GM12878 (cell line): ENCODE measurements around the gene SYPL1. TPM values are rescaled to one million over a fixed set of nuclear protein-coding genes. Genes with fewer than 3 reads are reported as not detected.

Experiments used
- ATAC-seq: fragments of 200-7000 bp; cut with Tn5 transposase; 3 replicates; pipeline ENCODE4 v1.9.1; 2020; ENCODE audit warnings: mild to moderate bottlenecking, moderate library complexity
- BruUV-seq: library from RNA; stranded (reverse); fragments of 400-500 nt; replicated peaks from 2 replicates; lab custom pipeline; 2021; lab: Mats Ljungman, UMichigan
- CTCF ChIA-PET: fragments of 300-600 bp; sonication (Branson Sonifier 250); formaldehyde crosslinking; extraction: SDS; loops from one replicate; lab custom pipeline; 2021; ENCODE audit warnings: inconsistent platforms; lab: Yijun Ruan, JAX
- POLR2A ChIA-PET: fragments of 350-600 bp; formaldehyde crosslinking; extraction: SDS; loops from one replicate; lab custom pipeline; 2021; ENCODE audit warnings: inconsistent platforms; lab: Charles Lee
- RAD21 ChIA-PET: fragments of 300-600 bp; sonication (Branson Sonifier 250); formaldehyde crosslinking; loops from one replicate; lab custom pipeline; 2023; ENCODE audit warnings: antibody characterized with exemption; ENCODE audit not compliant: unreplicated experiment; lab: Charles Lee
- SMC1A ChIA-PET: fragments of 300-600 bp; sonication (Branson Sonifier 250); formaldehyde crosslinking; loops from one replicate; lab custom pipeline; 2023; ENCODE audit not compliant: unreplicated experiment, uncharacterized antibody; lab: Charles Lee
- DNase-seq: peaks from one replicate; pipeline ENCODE4 v3.0.0-alpha.2; 2011; ENCODE audit warnings: low read depth, low spot score
- FAIRE-seq: peaks from 3 replicates; lab custom pipeline; 2011; peaks lifted over from hg19 to GRCh38; lab: Jason Lieb, UNC
- H2AFZ ChIP-seq: 2 replicates; pipeline ENCODE4 v1.6.0; 2011; ENCODE audit warnings: low read depth, low read length, control low read depth; ENCODE audit not compliant: control insufficient read depth
- H3K27ac ChIP-seq: 2 replicates; pipeline ENCODE4 v1.5.1; 2011; ENCODE audit warnings: control low read depth; ENCODE audit not compliant: control insufficient read depth, insufficient read depth
- H3K27me3 ChIP-seq, 2 experiments: replicated peaks in 1 of 2; 2 replicates each; pipeline versions ENCODE4 v1.6.0 to v1.6.1; 2011; ENCODE audit warnings: low read length in 1 of 2; ENCODE audit not compliant: control insufficient read depth in 2 of 2, insufficient read depth in 2 of 2
- H3K36me3 ChIP-seq, 2 experiments: 2 replicates each; pipeline ENCODE4 v1.5.1; 2011; ENCODE audit warnings: low read length in 1 of 2; ENCODE audit not compliant: control insufficient read depth in 2 of 2, insufficient read depth in 2 of 2
- H3K4me1 ChIP-seq: 2 replicates; pipeline ENCODE4 v1.6.1; 2011; ENCODE audit warnings: mild to moderate bottlenecking, low read length, moderate library complexity, mixed read lengths; ENCODE audit not compliant: control insufficient read depth, insufficient read depth
- H3K4me2 ChIP-seq: 2 replicates; pipeline ENCODE4 v1.6.0; 2011; ENCODE audit warnings: control low read depth; ENCODE audit not compliant: control insufficient read depth, insufficient read depth
- H3K4me3 ChIP-seq: fragments of 200-600 bp; sonication (generic); 2 replicates; pipeline ENCODE4 v1.5.1; 2016
- H3K79me2 ChIP-seq: 2 replicates; pipeline ENCODE4 v1.6.0; 2011; ENCODE audit warnings: low read length; ENCODE audit not compliant: control insufficient read depth, insufficient read depth
- H3K9ac ChIP-seq: 2 replicates; pipeline ENCODE4 v1.8.0; 2011; ENCODE audit warnings: low read length, control low read depth, mixed read lengths; ENCODE audit not compliant: control insufficient read depth, insufficient read depth
- H3K9me3 ChIP-seq: replicated peaks from 3 replicates; pipeline ENCODE4 v1.5.1; 2011; ENCODE audit warnings: mild to moderate bottlenecking, low read length; ENCODE audit not compliant: control insufficient read depth, insufficient read depth
- H4K20me1 ChIP-seq: 2 replicates; pipeline ENCODE4 v1.6.0; 2011; ENCODE audit not compliant: control insufficient read depth, insufficient read depth
- ASH2L ChIP-seq: fragments of 300-600, 200-600 bp; sonication (generic); IDR thresholded peaks from 2 replicates; pipeline ENCODE4 v1.6.1; 2017; ENCODE audit warnings: low read depth, mild to moderate bottlenecking, borderline replicate concordance
- ATF7 ChIP-seq: fragments of 450-650 bp; IDR thresholded peaks from 2 replicates; pipeline ENCODE4 v1.6.1; 2016; ENCODE audit warnings: low read depth, mild to moderate bottlenecking
- CHD1 ChIP-seq: IDR thresholded peaks from 2 replicates; pipeline ENCODE4 v1.6.1; 2012; ENCODE audit warnings: low read depth, low read length, improper control_type of control experiment
- EED ChIP-seq: sonication (generic); IDR thresholded peaks from 2 replicates; pipeline ENCODE4 v1.6.1; 2016; ENCODE audit warnings: antibody characterized with exemption, low read depth
- EGR1 ChIP-seq, 2 experiments: IDR thresholded peaks; 1 replicate in 1 of 2; 2 replicates in 1 of 2; pipeline ENCODE4 v1.6.1; 2011 to 2012; ENCODE audit warnings: low read depth in 2 of 2, low read length in 2 of 2, borderline replicate concordance in 1 of 2, mild to moderate bottlenecking in 1 of 2, moderate library complexity in 1 of 2
- HDAC2 ChIP-seq: fragments of 200-600 bp; sonication (generic); IDR thresholded peaks from 2 replicates; pipeline ENCODE4 v1.6.1; 2017
- KDM1A ChIP-seq: fragments of 200-600 bp; sonication (generic); IDR thresholded peaks from 2 replicates; pipeline ENCODE4 v1.6.1; 2016; ENCODE audit warnings: borderline replicate concordance
- RBBP5 ChIP-seq: fragments of 200-600 bp; sonication (generic); conservative IDR thresholded peaks from 2 replicates; pipeline ENCODE4 v1.6.1; 2016
- SMAD1 ChIP-seq: fragments of 450-650 bp; IDR thresholded peaks from 2 replicates; pipeline ENCODE4 v1.6.1; 2018; ENCODE audit warnings: mild to moderate bottlenecking, low read depth; ENCODE audit not compliant: partially characterized antibody
- TAF1 ChIP-seq: IDR thresholded peaks from 2 replicates; pipeline ENCODE4 v1.6.1; 2011; ENCODE audit warnings: mild to moderate bottlenecking, low read depth, low read length, borderline replicate concordance
- TBL1XR1 ChIP-seq: IDR thresholded peaks from 2 replicates; pipeline ENCODE4 v1.6.1; 2012; ENCODE audit warnings: low read depth, low read length, improper control_type of control experiment
- TCF3 ChIP-seq: IDR thresholded peaks from 2 replicates; pipeline ENCODE4 v1.6.1; 2012; ENCODE audit warnings: low read depth, mild to moderate bottlenecking, low read length, borderline replicate concordance; ENCODE audit not compliant: insufficient read depth
- YBX1 ChIP-seq: fragments of 450-650 bp; IDR thresholded peaks from 2 replicates; pipeline ENCODE4 v1.6.1; 2016; ENCODE audit warnings: antibody characterized with exemption
- WGBS: methylation state at CpG from one replicate; pipeline ENCODE4 v1.1.6; 2016; ENCODE audit warnings: low lambda C conversion rate; ENCODE audit not compliant: insufficient replicate concordance, insufficient coverage; ENCODE audit errors: missing lambda C conversion rate; 5-methylcytosine and 5-hydroxymethylcytosine counted together
- in situ Hi-C: fragments of 300-500 bp; cut with MboI; formaldehyde crosslinking; loops from 9 replicates; pipeline ENCODE4 v1.14.3; 2018; ENCODE audit warnings: mixed read lengths
- intact Hi-C: fragments of 100-400 bp; cut with micrococcal nuclease; formaldehyde crosslinking; loops from one replicate; pipeline ENCODE4 v1.14.2; 2022; ENCODE audit not compliant: unreplicated experiment
- polyA plus RNA-seq, 11 experiments: library from polyadenylated mRNA; depleted of rRNA in 4 of 11; unstranded in 6 of 11; stranded (reverse) in 5 of 11; fragments of >200 nt; fragmentation: Nextera tagmentation in 4 of 11; fragmentation: Illumina TruSeq in 1 of 11; extraction: Ambion mirVana in 4 of 11; extraction: Trizol in 1 of 11; gene quantifications; 1 replicate in 1 of 11; 2 replicates in 10 of 11; pipeline versions ENCODE4 v1.2.1 to v1.2.3, GENCODE V29; 2011 to 2016; ENCODE audit warnings: inconsistent platforms in 2 of 11, missing spikeins in 2 of 11, low read depth in 1 of 11
- total RNA-seq, 4 experiments: library from RNA; depleted of rRNA in 3 of 4; stranded (reverse); fragments of >200 nt in 3 of 4; fragmentation: Illumina TruSeq in 1 of 4; extraction: Trizol in 1 of 4; gene quantifications; 2 replicates each; pipeline versions ENCODE4 v1.2.1 to v1.2.3, GENCODE V29; 2013 to 2021
- TF ChIP-seq, protein P1 (sequence below): IDR thresholded peaks from 2 replicates; pipeline ENCODE4 v1.6.1; 2012; ENCODE audit warnings: mild to moderate bottlenecking, low read depth, low read length
- TF ChIP-seq, protein P2 (sequence below): fragments of 450-650 bp; IDR thresholded peaks from 2 replicates; pipeline ENCODE4 v1.6.1; 2017; ENCODE audit warnings: mild to moderate bottlenecking, low read depth, inconsistent platforms; ENCODE audit not compliant: poor library complexity, severe bottlenecking
- TF ChIP-seq, protein P3 (sequence below): IDR thresholded peaks from 2 replicates; pipeline ENCODE4 v1.6.1; 2012; ENCODE audit warnings: low read depth, low read length, improper control_type of control experiment

Gene SYPL1
- total and polyA plus RNA-seq, 10 of the 15 experiments (the other 5 are each of a cell fraction or from before 2014, with no cell fraction given), result 34.5 to 177 (median 87.3) TPM

DNA sequence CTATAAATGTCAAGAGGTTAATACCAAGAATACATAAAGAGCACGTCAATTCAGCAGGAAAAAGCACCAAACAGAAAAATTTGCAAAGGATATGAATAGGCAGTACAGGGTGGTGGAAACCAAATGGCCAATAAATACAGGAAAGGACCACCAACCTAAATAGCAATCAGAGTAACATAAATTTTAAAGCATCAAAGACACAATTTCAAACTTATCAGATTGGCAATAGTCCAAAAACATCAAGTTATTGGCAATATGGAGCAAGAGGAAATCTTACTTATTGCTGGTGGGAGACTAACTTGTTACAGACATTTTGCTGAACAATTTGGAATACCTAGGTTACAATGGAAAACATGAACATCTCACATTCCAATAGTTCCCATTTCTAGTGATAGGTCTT lies 24.1 kb downstream of the SYPL1 start:
- Histone ChIP-seq H3K4me3 (no peak overlapping the region), H3K9ac (no peak overlapping the region), H3K27me3 (no peaks in the 10 kb centered on the region), H3K9me3 (no peaks in the 10 kb centered on the region), H4K20me1 (no peaks in the 10 kb centered on the region), H3K79me2 (no peaks in the 10 kb centered on the region), H3K4me2 (no peak overlapping the region), H3K36me3 (peaks cover 5 to 10% of the 10 kb centered on the region in 2 experiments), H3K4me1 (peaks cover 17% of the 10 kb centered on the region), H2AFZ (no peak overlapping the region), H3K27ac (no peak overlapping the region)
- 100% methylated on average over 1 of the region's 1 CpG for WGBS
- no peak for FAIRE-seq
- DNase-seq, result no peak
- no peak for ATAC-seq
- ChIA-PET SMC1A (no interaction called here), CTCF (no interaction called here), POLR2A (no interaction called here), RAD21 (interaction anchor here (2.3 kb wide), 1 partner anchor 16 kb away, joined by 19 read pairs; no protein-coding TSS in a partner anchor)
- BruUV-seq, result no TSS peak
- intact Hi-C loops (loop anchor here (2.0 kb wide), 1 partner anchor 13 kb away; no protein-coding TSS in a partner anchor), in situ Hi-C loops (no loop called here)
- no peak for TF ChIP-seq HDAC2
- TF ChIP-seq ATF7, result no peak
- TF ChIP-seq EED, result no peak
- no peak for TF ChIP-seq ASH2L
- TF ChIP-seq RBBP5, result no peak
- no peak for TF ChIP-seq TBL1XR1
- TF ChIP-seq EGR1 (IDR thresholded peaks at IDR 0.05; ENCODE audit: borderline replicate concordance in 1 of 2, low read depth in 2 of 2, low read length in 2 of 2), result no peak
- TF ChIP-seq, protein P1, sequence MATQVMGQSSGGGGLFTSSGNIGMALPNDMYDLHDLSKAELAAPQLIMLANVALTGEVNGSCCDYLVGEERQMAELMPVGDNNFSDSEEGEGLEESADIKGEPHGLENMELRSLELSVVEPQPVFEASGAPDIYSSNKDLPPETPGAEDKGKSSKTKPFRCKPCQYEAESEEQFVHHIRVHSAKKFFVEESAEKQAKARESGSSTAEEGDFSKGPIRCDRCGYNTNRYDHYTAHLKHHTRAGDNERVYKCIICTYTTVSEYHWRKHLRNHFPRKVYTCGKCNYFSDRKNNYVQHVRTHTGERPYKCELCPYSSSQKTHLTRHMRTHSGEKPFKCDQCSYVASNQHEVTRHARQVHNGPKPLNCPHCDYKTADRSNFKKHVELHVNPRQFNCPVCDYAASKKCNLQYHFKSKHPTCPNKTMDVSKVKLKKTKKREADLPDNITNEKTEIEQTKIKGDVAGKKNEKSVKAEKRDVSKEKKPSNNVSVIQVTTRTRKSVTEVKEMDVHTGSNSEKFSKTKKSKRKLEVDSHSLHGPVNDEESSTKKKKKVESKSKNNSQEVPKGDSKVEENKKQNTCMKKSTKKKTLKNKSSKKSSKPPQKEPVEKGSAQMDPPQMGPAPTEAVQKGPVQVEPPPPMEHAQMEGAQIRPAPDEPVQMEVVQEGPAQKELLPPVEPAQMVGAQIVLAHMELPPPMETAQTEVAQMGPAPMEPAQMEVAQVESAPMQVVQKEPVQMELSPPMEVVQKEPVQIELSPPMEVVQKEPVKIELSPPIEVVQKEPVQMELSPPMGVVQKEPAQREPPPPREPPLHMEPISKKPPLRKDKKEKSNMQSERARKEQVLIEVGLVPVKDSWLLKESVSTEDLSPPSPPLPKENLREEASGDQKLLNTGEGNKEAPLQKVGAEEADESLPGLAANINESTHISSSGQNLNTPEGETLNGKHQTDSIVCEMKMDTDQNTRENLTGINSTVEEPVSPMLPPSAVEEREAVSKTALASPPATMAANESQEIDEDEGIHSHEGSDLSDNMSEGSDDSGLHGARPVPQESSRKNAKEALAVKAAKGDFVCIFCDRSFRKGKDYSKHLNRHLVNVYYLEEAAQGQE, result no peak
- no peak for TF ChIP-seq TCF3
- TF ChIP-seq CHD1, result no peak
- TF ChIP-seq SMAD1, result no peak
- TF ChIP-seq, protein P2, sequence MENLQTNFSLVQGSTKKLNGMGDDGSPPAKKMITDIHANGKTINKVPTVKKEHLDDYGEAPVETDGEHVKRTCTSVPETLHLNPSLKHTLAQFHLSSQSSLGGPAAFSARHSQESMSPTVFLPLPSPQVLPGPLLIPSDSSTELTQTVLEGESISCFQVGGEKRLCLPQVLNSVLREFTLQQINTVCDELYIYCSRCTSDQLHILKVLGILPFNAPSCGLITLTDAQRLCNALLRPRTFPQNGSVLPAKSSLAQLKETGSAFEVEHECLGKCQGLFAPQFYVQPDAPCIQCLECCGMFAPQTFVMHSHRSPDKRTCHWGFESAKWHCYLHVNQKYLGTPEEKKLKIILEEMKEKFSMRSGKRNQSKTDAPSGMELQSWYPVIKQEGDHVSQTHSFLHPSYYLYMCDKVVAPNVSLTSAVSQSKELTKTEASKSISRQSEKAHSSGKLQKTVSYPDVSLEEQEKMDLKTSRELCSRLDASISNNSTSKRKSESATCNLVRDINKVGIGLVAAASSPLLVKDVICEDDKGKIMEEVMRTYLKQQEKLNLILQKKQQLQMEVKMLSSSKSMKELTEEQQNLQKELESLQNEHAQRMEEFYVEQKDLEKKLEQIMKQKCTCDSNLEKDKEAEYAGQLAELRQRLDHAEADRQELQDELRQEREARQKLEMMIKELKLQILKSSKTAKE, result no peak
- no peak for TF ChIP-seq TAF1
- no peak for TF ChIP-seq YBX1
- no peak for TF ChIP-seq KDM1A
- TF ChIP-seq, protein P3, sequence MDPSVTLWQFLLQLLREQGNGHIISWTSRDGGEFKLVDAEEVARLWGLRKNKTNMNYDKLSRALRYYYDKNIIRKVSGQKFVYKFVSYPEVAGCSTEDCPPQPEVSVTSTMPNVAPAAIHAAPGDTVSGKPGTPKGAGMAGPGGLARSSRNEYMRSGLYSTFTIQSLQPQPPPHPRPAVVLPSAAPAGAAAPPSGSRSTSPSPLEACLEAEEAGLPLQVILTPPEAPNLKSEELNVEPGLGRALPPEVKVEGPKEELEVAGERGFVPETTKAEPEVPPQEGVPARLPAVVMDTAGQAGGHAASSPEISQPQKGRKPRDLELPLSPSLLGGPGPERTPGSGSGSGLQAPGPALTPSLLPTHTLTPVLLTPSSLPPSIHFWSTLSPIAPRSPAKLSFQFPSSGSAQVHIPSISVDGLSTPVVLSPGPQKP, result no peak
